Activated T-helper 17 cell treated with anti-CD3 and anti-CD28 coated beads, Interleukin-2, amount 50 U/mL, for 72 hours (primary cell): Measurements from ENCODE around the gene PAGE4. TPM values are rescaled to one million over a fixed set of nuclear protein-coding genes. Genes with fewer than 3 reads are reported as not detected.

Source experiments
- total RNA-seq, 2 donors: library from RNA; stranded (reverse); gene quantifications; one replicate each; pipeline ENCODE4 v1.2.3, GENCODE V29; 2022

Gene PAGE4
- total RNA-seq, 2 donors from 2014 or later = not detected

Other genes starting within 250 kb of the PAGE4 start
- gene GAGE12H, start 249.4 kb upstream of the PAGE4 start, total RNA-seq = not detected
- not detected for gene GAGE2A, start 239.8 kb upstream of the PAGE4 start, total RNA-seq
- not detected for gene GAGE1, start 230.3 kb upstream of the PAGE4 start, total RNA-seq
- gene PAGE1, start 133.3 kb upstream of the PAGE4 start, total RNA-seq = not detected
- gene USP27X, start 50.2 kb downstream of the PAGE4 start, total RNA-seq = 1 to 10 TPM; 1.1 to 1.5 TPM
- 1 to 10 TPM; 3.1 to 4.3 TPM for gene CLCN5, start 93.3 kb downstream of the PAGE4 start, total RNA-seq